Activated CD8-positive, alpha-beta T cell treated with anti-CD3 and anti-CD28 coated beads, Interleukin-2, amount 10 ng/mL, durations not matched to agents 7 days and 5 days (primary cell): ENCODE data around the gene WDFY1. TPM values are rescaled to one million over a fixed set of nuclear protein-coding genes. Genes with fewer than 3 reads are reported as not detected.

Experiments
- ATAC-seq: fragments of 150-1000 bp; cut with Tn5 transposase; one replicate; pipeline ENCODE4 v1.10.0; 2021; ENCODE audit warnings: moderate library complexity
- CTCF ChIA-PET: fragments of 350-600 bp; sonication (Branson Sonifier 250); formaldehyde crosslinking; loops from one replicate; lab custom pipeline; 2021; ENCODE audit warnings: antibody characterized with exemption; lab: Charles Lee
- POLR2A ChIA-PET: fragments of 350-600 bp; sonication (Branson Sonifier 250); formaldehyde crosslinking; loops from one replicate; lab custom pipeline; 2021; ENCODE audit warnings: antibody characterized with exemption; lab: Charles Lee
- DNase-seq: peaks from one replicate; pipeline ENCODE4 v3.0.0-alpha.2; 2020
- H3K27ac Mint-ChIP-seq: one replicate; pipeline ENCODE4 v1.8.0; 2021; ENCODE audit warnings: mild to moderate bottlenecking, mixed read lengths
- H3K27me3 Mint-ChIP-seq: one replicate; pipeline ENCODE4 v1.8.0; 2021; ENCODE audit warnings: low read depth, mixed read lengths
- H3K36me3 Mint-ChIP-seq: one replicate; pipeline ENCODE4 v1.8.0; 2021; ENCODE audit warnings: low read depth, mixed read lengths
- H3K4me1 Mint-ChIP-seq: one replicate; pipeline ENCODE4 v1.8.0; 2021; ENCODE audit warnings: low read depth, mixed read lengths
- H3K4me3 Mint-ChIP-seq: one replicate; pipeline ENCODE4 v1.8.0; 2021; ENCODE audit warnings: mild to moderate bottlenecking, mixed read lengths
- H3K9me3 Mint-ChIP-seq: one replicate; pipeline ENCODE4 v1.8.0; 2022; ENCODE audit warnings: mixed read lengths; ENCODE audit not compliant: insufficient read depth
- total RNA-seq, 2 experiments: library from RNA; stranded (reverse); gene quantifications; one replicate each; pipeline ENCODE4 v1.2.3, GENCODE V29; 2021

WDFY1 gene
- total RNA-seq, 2 experiments from 2014 or later: 41.5 to 47.1 TPM

GRCh38 chr2:223865907-223866508, 79.1 kb downstream of the WDFY1 start:
- ATAC-seq (peak; percentile 68), DNase-seq (peak; percentile 44)
- CTCF ChIA-PET: interaction anchor here (1.2 to 2.0 kb wide), 4 partner anchors 13 to 105 kb away, joined by 3 to 8 read pairs (median 4); partner anchors contain the start of gene WDFY1
- H3K9me3 Mint-ChIP-seq: no peaks in the 10 kb centered on the region
- peak overlapping the region; percentile 93 for H3K27ac Mint-ChIP-seq
- peaks cover 19% of the 10 kb centered on the region for H3K36me3 Mint-ChIP-seq
- peak overlapping the region; percentile 57 for H3K4me3 Mint-ChIP-seq
- POLR2A ChIA-PET: interaction anchor here (1.0 to 1.8 kb wide), 2 partner anchors 15 to 79 kb away, joined by 3 to 5 read pairs; partner anchors contain the start of gene WDFY1
- H3K27me3 Mint-ChIP-seq: no peaks in the 10 kb centered on the region
- peaks cover 39% of the 10 kb centered on the region for H3K4me1 Mint-ChIP-seq

DNA sequence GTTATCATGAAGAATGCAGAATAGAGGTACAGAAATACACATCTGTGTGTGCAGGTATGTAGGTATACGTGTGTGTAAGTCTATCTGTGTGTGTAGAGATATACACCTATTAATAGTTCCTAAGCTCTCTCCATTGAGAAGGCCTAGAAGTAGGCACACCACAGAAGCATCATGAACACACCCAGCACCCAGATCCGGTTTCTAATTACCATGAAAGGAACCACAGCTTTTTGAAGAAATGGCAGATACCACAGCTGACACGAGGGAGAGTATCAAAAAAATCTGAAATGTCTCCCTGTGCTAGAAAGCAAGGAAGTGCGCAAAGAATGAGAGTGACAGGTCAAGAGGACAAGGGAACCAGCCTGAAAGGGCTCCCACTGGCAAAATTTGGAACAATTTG, 80.0 kb downstream of the WDFY1 start:
- Mint-ChIP-seq H3K27me3 (no peaks in the 10 kb centered on the region), H3K36me3 (peaks cover 19% of the 10 kb centered on the region), H3K27ac (peak overlapping the region; percentile 93), H3K9me3 (no peaks in the 10 kb centered on the region), H3K4me3 (peak overlapping the region; percentile 36), H3K4me1 (peaks cover 43% of the 10 kb centered on the region)
- POLR2A ChIA-PET: interaction anchor here (0.9 kb wide), 1 partner anchor 18 kb away, joined by 3 read pairs; no protein-coding TSS in a partner anchor
- DNase-seq (peak; percentile 65), ATAC-seq (peak; percentile 82)
- CTCF ChIA-PET: interaction anchor here (0.5 to 2.0 kb wide), 5 partner anchors 12 to 128 kb away, joined by 3 to 8 read pairs (median 3); partner anchors contain the start of gene WDFY1

GRCh38 chr2:223863491-223863890, 81.6 kb downstream of the WDFY1 start:
- Mint-ChIP-seq H3K36me3 (peaks cover 14% of the 10 kb centered on the region), H3K27ac (no peak overlapping the region), H3K4me1 (peaks cover 53% of the 10 kb centered on the region), H3K4me3 (no peak overlapping the region), H3K27me3 (no peaks in the 10 kb centered on the region), H3K9me3 (no peaks in the 10 kb centered on the region)
- ChIA-PET POLR2A (no interaction called here), CTCF (interaction anchor here (1.5 kb wide), 1 partner anchor 34 kb away, joined by 3 read pairs; no protein-coding TSS in a partner anchor)
- DNase-seq (no peak), ATAC-seq (no peak)

- H3K4me1 Mint-ChIP-seq: peaks cover 37% of the 10 kb centered on the region
- ChIA-PET POLR2A (interaction anchor here (0.6 kb wide), 1 partner anchor 11 kb away, joined by 4 read pairs; no protein-coding TSS in a partner anchor), CTCF (no interaction called here)
- DNase-seq: no peak
- ATAC-seq: no peak
- H3K4me3 Mint-ChIP-seq: no peak overlapping the region
- H3K36me3 Mint-ChIP-seq: peaks cover 14% of the 10 kb centered on the region
- no peaks in the 10 kb centered on the region for H3K27me3 Mint-ChIP-seq
- H3K27ac Mint-ChIP-seq: no peak overlapping the region
- H3K9me3 Mint-ChIP-seq: no peaks in the 10 kb centered on the region
Measured at GRCh38 chr2:223860809-223861738, 84.1 kb downstream of the WDFY1 start.

DNA sequence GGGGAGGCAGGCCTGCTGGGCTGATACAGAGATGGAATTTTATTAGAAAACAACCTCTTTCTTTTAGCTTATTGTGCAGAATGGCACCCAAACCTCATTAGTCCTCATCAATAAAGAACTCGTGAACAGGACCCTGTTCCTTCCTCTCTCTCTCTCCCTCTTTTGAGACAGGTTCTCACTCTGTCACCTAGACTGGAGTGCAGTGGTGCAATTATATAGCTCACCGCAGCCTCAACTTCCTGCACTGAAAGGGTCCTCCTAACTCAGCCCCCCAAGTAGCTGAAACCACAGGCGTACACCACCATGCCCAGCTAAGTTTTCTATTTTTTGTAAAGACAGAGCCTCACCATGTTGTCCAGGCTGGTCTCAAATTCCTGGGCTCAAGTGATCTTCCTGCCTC, 86.1 kb downstream of the WDFY1 start:
- DNase-seq (no peak), ATAC-seq (no peak)
- H3K4me3 Mint-ChIP-seq: no peak overlapping the region
- POLR2A ChIA-PET: no interaction called here
- H3K4me1 Mint-ChIP-seq: peaks cover 24% of the 10 kb centered on the region
- H3K27me3 Mint-ChIP-seq: no peaks in the 10 kb centered on the region
- CTCF ChIA-PET: no interaction called here
- no peak overlapping the region for H3K27ac Mint-ChIP-seq
- no peaks in the 10 kb centered on the region for H3K9me3 Mint-ChIP-seq
- peaks cover 11% of the 10 kb centered on the region for H3K36me3 Mint-ChIP-seq

- DNase-seq (no peak), ATAC-seq (no peak)
- POLR2A ChIA-PET: no interaction called here
- Mint-ChIP-seq H3K27ac (no peak overlapping the region), H3K36me3 (peaks cover 28% of the 10 kb centered on the region), H3K27me3 (no peaks in the 10 kb centered on the region), H3K9me3 (no peaks in the 10 kb centered on the region), H3K4me3 (no peak overlapping the region), H3K4me1 (peaks cover 27% of the 10 kb centered on the region)
- CTCF ChIA-PET: no interaction called here
Measured at GRCh38 chr2:223856584-223856983, 88.6 kb downstream of the WDFY1 start.

GRCh38 chr2:223856021-223856420, 89.1 kb downstream of the WDFY1 start:
- no peaks in the 10 kb centered on the region for H3K27me3 Mint-ChIP-seq
- CTCF ChIA-PET: no interaction called here

GRCh38 chr2:223855426-223855825, 89.7 kb downstream of the WDFY1 start:
- ATAC-seq: no peak
- Mint-ChIP-seq H3K27me3 (no peaks in the 10 kb centered on the region), H3K27ac (no peak overlapping the region), H3K4me1 (peaks cover 31% of the 10 kb centered on the region), H3K9me3 (peaks cover 10% of the 10 kb centered on the region), H3K4me3 (no peak overlapping the region), H3K36me3 (peaks cover 36% of the 10 kb centered on the region)
- no peak for DNase-seq
- ChIA-PET CTCF (no interaction called here), POLR2A (no interaction called here)

More at GRCh38 chr2:223856021-223856420, 89.1 kb downstream of the WDFY1 start:
- Mint-ChIP-seq H3K4me3 (no peak overlapping the region), H3K36me3 (peaks cover 32% of the 10 kb centered on the region), H3K27ac (no peak overlapping the region), H3K9me3 (peaks cover 5% of the 10 kb centered on the region), H3K4me1 (peaks cover 30% of the 10 kb centered on the region)
- DNase-seq (no peak), ATAC-seq (no peak)
- POLR2A ChIA-PET: no interaction called here

- Mint-ChIP-seq H3K27ac (no peak overlapping the region), H3K4me1 (peaks cover 31% of the 10 kb centered on the region), H3K27me3 (no peaks in the 10 kb centered on the region), H3K9me3 (peaks cover 13% of the 10 kb centered on the region), H3K4me3 (no peak overlapping the region), H3K36me3 (peaks cover 43% of the 10 kb centered on the region)
- POLR2A ChIA-PET: no interaction called here
- DNase-seq (no peak), ATAC-seq (no peak)
- CTCF ChIA-PET: no interaction called here
Measured at GRCh38 chr2:223854741-223855140, 90.4 kb downstream of the WDFY1 start.

- DNase-seq (no peak), ATAC-seq (no peak)
- Mint-ChIP-seq H3K4me3 (no peak overlapping the region), H3K4me1 (peaks cover 21% of the 10 kb centered on the region), H3K9me3 (peaks cover 18% of the 10 kb centered on the region), H3K27me3 (no peaks in the 10 kb centered on the region), H3K27ac (no peak overlapping the region), H3K36me3 (peaks cover 53% of the 10 kb centered on the region)
- ChIA-PET CTCF (interaction anchor here (0.9 to 1.2 kb wide), 2 partner anchors 12 to 117 kb away, joined by 3 read pairs; no protein-coding TSS in a partner anchor), POLR2A (no interaction called here)
Measured at GRCh38 chr2:223853425-223853837, 91.7 kb downstream of the WDFY1 start.

DNA sequence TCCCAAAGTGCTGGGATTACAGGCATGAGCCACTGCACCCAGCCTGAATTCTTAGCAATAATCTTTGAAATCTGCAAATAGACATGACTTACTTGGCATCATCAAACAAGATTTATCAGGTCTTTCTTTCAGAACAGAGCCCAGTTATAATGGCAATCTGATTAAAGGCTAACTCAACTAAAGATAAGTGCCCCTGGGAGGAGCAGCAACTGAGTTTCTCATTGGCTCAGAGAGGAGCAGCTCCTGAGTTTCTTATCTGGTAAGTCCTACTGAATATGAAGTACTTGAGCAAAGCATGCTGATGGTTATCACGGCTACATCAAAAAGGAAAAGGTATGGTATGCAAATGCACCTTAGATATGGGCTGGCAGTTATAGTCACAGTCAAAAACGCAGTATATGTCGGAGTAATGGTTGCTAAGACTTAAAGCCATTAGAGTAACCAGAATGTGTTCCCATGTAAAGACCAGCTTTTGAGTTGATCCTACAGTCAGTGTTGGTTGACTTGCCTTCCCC, 92.8 kb downstream of the WDFY1 start:
- DNase-seq (no peak), ATAC-seq (no peak)
- H3K4me1 Mint-ChIP-seq: peaks cover 31% of the 10 kb centered on the region
- no peaks in the 10 kb centered on the region for H3K27me3 Mint-ChIP-seq
- H3K4me3 Mint-ChIP-seq: no peak overlapping the region
- H3K27ac Mint-ChIP-seq: no peak overlapping the region
- H3K9me3 Mint-ChIP-seq: peaks cover 23% of the 10 kb centered on the region
- POLR2A ChIA-PET: no interaction called here
- H3K36me3 Mint-ChIP-seq: peaks cover 60% of the 10 kb centered on the region
- CTCF ChIA-PET: no interaction called here
